Forelimb muscle (tissue), 1 donor: ENCODE measurements around the gene ASCL1. TPM values are rescaled to one million over a fixed set of nuclear protein-coding genes. Genes with fewer than 3 reads are reported as not detected.

Source experiments
- DNase-seq: peaks from one replicate; pipeline ENCODE4 v3.0.0-alpha.2; 2013; ENCODE audit warnings: low read depth
- polyA plus RNA-seq: library from polyadenylated mRNA; unstranded; fragments of 120-200 nt; gene quantifications from one replicate; pipeline ENCODE4 v1.2.1, GENCODE V29; 2013; ENCODE audit not compliant: insufficient read length

ASCL1 gene
- polyA plus RNA-seq: not detected

DNA sequence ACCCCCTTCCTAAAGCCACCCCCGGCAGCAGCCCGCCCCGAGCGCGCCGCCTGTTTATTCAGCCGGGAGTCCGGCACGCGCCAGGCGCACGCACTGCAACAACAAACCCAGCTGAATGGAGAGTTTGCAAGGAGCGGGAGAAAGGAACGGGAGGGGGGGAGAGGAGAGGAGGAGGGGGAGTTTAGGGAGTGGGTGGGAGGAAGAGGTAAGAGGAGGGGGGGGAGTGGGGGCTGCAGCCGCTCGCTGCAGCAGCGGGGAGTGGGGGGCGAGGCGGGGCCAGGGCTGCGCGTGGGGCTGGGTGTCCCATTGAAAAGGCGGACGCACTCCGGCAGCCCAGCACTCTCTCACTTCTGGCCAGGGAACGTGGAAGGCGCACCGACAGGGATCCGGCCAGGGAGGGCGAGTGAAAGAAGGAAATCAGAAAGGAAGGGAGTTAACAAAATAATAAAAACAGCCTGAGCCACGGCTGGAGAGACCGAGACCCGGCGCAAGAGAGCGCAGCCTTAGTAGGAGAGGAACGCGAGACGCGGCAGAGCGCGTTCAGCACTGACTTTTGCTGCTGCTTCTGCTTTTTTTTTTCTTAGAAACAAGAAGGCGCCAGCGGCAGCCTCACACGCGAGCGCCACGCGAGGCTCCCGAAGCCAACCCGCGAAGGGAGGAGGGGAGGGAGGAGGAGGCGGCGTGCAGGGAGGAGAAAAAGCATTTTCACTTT, at the start of gene ASCL1:
ASCL1 (plus strand) TSS at position 336 of the 712 bp plus-strand sequence. CDS start 571 bp downstream, outside the sequence.
- DNase-seq: no peak

DNA sequence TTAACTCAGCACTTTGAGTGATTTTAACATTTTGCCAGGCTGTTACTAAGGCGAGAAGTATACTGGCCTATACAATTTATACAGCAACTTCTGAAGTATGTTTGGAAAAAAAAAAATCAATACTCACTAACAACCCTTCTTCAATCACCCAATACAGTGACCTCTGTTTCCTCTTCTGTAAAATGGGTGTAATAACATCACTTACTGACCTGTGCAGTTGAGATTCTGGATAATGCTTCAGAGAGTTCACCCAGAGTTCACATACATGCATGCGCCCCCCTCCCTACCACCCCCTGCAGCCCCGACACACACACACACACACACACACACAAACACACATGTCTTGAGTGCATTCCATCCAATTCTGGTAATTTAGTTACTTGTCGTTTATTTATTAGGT, 49.6 kb upstream of the ASCL1 start:
- no peak for DNase-seq

DNA sequence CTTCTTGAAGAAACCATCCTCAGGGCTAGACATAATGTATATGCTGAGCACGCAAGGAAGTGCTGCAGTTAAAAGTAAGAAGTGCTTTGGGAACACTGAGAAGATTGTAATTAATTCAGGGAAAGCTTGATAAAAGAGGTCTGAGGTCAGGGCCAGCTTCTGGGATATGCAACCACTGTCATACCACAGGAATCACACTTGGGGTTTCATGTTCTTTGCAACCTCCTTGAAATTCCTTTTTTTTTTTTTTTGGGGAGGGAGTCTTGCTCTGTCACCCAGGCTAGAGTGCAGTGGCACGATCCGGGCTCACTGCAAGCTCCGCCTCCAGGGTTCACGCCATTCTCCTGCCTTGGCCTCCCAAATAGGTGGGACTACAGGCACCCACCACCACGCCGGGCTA, 47.3 kb upstream of the ASCL1 start:
- no peak for DNase-seq

DNA sequence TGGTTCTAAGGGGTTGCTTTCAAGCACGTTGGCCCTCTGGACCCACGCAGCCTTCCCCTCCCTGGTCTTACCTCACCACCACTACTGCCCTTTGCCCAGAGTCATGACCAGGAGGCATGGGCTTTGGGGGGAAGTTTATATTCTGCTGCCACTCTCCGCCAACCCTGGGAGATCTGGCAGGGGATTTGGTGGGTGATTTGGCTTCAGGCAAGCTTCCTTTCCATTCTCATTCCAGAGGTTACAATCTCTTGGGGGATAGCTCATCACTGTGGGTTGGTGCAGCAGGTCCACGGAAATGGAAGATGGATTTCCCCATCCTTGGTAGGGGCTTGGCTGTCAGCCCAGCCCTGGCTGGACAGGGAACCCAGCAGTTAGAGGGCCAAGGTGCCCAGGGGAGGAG, 46.7 kb upstream of the ASCL1 start:
- no peak for DNase-seq

DNA sequence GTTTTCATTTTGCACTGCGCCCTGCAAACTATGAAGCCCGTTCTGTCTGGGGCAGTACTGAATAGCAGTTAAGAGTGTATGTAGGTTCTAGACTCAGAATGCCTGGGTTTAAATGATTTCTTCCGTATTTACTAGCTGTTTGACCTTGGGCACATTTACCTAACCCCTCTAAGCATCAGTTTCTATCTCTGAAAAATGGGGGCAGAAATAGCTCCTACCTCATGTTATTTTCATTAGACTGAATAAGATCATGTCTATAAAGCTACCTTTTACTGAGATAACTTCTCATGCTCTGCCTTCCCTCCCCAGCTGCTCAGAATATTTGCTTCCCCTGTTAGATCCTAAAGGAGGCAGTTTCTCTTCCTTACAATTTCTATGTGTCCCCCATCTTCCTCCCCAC, 46.2 kb upstream of the ASCL1 start:
- DNase-seq: no peak

DNA sequence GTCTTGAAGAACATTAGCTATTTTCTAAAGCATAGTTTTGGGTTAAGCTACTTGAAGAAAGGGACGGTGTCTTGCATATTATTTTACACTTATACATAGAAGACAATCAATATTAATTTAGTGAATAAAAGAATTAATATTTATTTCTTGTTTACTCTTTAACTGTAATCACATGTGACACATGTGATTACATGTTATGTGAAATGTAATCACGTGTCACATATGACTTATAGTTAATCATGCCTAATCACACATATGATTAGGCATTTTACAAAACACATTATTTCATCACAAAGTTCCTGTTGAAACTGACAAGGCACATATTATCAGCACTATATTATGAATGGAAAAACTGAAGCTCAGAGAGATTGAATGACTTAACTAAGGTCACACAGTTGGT, 45.2 kb upstream of the ASCL1 start:
- no peak for DNase-seq

DNA sequence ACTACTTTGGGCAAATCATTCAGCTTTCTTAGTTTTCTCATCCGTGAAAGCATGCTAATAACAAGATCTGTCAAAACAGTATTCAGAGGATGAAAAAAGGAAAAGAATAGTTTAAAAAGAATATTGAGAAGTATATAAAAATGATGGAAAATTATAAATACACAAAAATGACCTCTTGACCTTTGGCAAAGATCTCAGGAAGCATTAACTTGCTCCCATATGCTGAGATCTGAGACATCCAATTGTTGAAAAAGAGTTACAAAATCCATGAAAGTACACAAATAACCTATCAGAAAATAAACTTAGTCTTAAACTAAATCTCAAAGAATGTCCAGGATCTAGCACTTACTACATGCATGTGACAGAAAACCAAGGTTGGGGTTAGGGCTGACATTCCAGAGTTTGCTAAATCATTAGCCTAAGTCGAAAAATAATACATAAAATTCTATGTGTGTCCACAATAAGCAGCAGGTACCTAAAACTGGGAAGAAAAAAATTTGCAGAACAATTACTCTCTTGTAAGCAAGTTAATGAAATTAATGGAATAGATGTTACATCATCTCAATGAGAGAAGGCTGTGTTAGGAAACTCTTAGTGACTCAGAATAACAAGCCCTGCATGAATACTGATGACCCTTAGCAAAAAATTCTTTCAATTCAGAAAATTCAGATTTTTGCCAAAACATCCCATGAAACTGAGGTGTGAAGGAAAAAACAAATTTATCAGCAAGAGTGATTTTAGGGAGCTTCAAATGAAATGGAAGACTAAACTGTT, 43.8 kb upstream of the ASCL1 start:
- DNase-seq: no peak

DNA sequence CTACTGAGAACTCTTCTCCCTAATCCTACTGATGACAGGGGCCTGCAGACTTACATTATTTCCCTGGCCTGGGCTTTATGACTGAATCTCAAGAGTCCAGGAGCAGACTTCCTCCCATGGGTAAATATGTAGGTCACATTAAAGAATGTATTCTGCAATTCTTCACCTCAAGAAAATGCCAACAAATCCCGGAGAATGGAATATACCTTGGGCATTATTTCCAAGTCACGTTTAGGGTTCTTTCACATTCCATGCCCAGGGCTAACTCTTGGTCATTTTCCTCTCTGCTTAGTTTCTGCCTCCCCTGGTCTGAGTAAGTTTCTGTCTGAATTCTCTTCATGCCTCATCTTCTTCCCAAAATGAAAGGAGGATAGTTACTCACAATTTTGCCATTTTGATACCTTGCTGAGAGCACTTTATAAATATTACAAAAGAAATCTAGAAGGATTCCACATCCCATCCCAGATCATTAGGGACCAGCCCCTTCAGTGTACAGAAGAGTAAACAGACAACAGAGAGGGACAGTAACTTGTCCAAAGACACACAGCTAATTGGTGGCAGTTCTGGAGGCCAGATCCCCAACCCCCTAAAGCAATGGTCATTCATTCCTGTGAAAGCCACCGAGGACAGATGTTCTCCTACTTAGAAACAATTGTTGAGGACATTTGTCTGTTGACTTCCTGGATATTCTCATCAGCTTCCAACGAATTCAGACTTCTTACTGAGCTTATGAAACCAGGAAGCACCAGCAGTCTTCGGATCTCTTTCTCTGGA, 41.0 kb upstream of the ASCL1 start:
- no peak for DNase-seq

DNA sequence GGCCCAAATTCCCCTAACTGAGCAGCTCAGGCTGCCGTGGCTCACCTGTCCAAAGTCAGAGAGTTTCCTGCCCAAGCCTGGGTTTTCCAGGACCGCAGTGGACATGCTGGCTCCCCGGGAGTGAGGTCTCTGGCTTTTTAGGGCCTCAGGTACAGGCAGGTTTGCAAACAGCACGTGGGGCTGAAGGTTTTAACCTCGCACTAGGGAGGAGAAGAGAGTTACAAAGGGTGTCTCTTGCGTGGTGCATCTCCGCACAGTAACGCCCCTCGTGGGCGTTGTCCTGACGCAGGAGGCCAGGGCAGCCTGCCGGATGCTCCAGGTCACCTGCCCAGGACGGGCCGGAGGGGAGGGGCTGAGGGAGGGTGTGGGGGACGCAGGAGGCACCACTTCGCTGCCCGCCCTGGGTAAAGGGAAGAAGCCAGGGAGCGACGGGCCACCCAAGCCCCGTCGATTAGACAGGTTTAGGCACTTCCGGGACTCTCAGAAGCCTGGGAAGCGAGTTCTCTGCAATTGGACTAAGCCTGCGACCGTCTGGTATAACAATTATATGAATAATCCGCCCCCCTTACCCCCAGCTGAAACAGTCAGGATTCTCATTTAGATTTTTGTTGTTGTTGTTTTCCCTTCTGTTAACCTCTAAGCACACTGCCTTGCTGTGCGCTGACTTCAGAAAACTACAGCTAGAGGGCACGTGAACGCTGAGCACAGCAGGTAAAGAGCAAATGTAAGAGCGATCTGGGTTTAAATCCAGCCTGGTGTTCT, 40.3 kb upstream of the ASCL1 start, which contains the start of gene PAH:
PAH (minus strand) TSS at position 219 of the 762 bp plus-strand sequence; CDS start at position 105, 114 bp downstream.
- DNase-seq: no peak

DNA sequence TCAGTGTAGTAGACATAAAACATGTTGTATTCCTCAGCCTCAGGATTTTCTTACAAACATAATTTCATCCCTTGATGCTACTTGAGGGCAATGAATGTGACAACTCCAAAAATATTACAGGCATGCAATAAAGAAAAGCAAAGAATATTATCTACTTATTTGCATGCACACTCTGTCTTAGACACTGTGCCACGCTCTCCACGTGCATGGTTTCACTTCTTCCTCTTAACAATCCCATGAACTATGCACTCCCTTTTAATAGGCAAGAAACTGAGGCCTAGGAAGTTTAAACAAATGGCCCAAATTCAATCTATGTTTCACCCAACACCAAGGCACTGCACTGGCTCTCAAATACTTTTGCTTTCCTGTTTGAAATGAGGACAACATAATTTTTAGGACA, 38.6 kb upstream of the ASCL1 start:
- DNase-seq: no peak

DNA sequence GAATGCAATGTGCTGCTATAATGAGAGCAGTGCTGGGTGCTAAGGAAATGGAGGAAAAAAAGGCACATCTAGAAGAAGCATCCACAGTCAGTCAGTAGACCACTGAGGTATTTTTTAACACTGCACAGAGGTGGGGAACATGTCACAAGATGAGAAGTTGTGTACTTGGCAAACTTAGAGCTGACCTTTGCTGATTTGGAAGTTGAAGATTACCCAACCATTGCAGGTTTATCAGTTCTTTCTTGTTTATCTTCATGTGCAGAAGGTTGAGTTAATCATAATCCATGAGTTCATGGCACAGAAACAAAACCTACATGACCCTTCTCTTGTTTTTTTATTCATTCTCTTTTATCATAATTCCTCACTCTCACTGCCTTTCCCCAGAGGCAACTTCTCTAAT, 37.2 kb upstream of the ASCL1 start:
- DNase-seq: no peak

DNA sequence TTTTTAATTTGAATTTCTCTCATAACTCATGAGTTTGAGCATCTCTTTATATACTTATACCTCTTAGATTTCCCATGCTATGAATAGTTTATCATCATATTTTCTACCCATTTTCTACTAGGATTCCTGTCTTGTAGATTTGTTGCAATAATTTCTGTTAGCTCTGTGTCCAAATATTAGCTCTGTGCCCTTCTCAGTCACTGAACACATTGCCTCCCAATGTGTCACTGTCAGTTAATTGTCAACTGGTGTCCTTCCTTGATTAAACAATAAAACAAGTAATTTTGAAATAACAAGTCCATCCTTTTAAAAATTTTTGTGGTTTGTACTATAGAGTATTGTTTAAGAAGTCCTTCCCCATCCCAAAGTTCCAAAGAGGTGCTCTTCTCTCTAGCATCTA, 36.2 kb upstream of the ASCL1 start:
- DNase-seq: no peak

DNA sequence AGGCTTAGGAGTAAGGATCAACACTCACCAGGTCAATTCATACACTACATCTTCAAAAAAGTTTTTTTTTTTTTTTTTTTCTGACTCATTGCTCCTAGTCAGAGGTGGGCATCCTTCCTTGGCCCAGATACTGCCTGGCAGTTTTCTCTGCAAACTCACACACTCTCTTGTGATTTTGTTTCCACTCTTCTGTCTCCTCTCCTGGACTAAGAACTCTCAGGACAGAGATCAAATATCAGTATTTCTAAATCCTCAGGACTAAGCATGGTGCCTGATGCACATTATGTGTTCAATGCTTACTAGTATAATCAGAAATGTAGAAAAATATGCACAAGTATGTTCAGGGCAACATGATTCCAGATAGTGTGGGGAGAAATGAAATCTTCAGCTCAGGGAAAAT, 30.3 kb upstream of the ASCL1 start:
- no peak for DNase-seq

DNA sequence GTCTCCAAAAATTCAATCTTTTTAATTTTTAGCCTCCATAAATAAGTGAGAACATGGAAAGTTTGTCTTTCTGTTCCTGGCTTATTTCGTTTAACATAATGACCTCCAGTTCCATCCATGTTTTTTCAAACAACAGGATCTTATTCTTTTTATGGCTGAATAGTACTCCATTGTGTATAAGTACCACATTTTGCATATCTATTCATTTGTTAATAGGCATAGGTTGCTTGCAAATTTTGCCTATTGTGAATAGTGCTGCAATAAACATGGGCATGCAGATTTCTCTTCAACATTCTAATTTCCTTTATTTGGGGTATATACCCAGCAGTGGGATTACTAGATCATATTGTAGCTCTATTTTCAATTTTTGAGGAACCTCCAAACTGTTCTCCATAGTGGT, 24.3 kb upstream of the ASCL1 start:
- no peak for DNase-seq

DNA sequence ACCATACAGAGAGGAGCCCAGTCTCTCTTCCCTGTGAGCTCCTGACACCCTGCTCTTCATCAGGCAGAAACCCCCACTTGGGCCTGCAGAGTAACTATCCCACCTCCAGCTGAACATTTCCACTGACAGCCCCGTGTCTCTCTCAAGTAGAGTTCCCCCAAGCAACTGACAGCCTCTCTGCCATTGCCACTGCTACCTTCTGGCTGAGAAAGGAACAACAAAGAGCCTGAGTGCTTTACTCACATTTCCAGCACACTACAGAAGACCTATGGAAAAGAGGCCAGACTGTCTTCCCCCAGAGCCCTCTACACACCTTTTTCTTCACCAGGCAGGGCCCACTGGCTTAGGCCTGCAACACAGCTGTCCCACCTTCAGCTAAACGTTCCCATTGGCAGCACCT, 18.4 kb upstream of the ASCL1 start:
- no peak for DNase-seq

DNA sequence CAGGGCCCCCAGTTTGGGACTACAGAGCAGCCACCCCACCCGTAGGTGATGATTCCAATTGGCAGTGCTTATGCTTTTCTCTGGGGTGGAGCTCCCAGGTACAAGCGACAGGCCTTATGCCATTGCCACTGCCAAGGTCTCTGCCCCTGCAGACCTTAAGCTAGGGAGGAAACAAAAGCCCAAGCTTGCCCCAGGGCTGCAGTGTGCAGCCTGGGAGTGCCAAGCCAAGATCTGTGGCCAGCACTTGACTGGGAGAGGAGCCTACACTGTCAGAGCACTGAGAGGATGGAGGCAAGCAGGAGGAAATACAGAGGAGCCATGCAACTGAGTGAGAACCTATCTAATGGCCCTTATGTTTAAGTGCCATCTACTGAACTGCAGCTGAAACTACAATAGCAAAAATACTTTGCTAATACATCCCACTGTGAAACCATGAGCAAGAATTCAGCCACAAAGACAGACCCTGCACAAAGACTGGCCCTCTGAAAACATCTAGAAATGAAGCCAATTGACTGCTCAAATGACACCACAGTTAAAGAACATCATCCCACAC, 17.7 kb upstream of the ASCL1 start:
- DNase-seq: no peak

DNA sequence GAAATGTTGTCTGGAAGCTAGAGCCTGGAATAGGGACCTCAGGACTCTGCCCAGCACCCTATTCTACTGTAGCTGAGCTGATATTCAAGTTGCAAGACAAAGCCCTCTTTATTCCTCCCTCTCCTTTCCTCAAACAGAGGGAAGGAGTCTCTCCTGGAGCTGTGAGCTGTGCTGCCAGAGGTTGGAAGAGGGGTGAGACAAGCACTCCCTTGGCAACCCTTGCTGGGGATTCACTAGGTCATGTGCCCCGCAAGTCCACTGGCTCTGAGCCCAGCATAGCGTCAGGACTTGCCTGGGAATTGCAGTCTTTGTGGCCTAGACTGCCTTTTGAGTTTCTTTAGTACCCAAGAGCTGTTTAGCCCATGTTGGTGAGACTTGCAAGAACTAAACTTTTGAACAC, 11.4 kb upstream of the ASCL1 start:
- no peak for DNase-seq

DNA sequence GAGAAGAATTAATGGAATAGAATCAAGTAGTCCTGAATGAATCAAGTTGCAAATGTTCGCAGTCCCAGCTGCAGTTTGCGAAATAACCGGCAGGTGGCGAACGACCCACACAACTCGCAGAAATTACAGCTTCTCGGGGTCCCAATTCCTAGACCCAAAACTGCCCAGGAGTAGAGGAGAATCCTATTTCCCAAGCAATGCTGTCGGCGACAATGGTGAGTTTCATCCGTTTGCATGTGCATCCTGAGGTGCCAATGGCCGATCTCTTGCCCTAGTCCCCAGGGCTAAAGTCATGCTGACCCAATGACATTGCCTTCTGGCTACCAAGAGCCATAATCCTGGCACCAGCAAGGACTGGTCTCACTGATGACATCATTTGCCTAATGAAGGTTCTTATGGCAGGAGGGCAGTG, 8.5 kb upstream of the ASCL1 start:
- DNase-seq: no peak

DNA sequence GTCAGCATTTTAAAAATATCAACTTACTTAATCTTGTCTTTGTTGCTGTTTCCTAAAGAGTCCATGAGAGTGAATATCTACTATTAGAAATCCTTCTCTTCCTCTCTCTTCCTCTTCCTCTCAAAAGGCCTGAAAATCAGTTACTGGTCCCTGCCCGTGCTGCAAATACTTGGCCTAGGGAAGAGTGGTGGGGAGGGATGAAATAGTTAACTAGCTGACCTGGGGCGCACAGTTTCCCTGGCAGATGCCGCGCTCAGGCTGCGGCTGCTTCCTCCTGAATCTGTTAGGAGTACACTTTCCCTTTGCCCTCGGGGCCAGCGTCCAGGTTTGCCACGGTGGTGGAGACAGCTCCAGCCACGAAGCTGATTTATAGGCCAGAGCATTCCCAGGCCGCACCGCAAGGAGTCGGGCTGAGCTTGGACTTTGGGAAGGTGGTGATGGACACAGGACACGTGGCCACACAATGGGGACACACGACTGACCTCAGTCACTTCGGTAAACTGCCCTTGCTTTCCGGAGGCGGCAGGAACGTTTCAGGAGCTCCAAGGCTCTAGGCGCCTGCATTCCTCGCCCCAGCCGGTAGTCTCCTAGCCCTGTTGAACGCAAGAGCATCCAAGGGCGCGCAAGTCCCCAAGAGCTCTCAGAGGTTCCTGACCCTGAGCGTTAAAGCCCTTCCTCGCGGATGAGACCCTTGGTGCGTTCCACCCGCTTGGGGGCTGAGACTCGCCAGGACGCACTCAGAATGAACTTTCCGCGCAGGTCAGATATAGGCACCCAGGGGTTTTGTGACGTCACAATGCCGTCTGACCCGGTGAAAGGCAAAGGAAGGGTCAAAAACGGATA, 7.1 kb upstream of the ASCL1 start:
- no peak for DNase-seq

DNA sequence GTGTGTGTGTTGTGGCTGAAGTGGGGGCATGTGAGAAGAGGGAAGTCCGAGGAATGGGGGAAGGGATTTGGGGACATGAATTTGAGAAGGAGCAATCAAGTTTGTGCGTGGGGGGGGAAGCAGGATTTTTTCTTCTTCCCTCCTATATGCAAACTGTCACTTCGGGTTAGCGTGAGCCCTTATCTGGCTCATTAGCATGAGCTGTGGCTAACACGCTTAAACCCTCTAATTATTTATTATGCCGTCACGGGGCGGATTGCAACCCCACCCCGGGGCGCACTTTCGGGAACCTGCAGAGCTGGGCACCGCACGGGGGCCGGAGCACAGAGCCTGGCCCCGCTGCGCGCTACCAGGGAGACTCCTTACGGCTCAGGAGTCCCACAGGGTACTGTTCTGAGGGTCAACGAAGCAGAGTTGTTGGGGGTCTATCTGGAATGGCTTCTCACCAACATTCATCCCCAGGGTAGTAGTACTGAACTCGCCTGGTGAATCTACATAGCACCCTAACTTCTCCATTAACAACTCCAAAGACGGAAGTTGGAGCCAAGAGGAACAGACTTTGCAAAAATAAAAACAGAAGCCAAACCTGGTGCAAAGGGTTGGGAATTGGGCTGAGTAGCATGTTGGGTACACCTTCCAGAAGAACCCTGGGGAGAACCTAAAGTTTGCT, 6.4 kb upstream of the ASCL1 start:
- DNase-seq: no peak
